A673 (cell line): Measurements from ENCODE around the gene MAML2. TPM values are rescaled to one million over a fixed set of nuclear protein-coding genes. Genes with fewer than 3 reads are reported as not detected.

Source experiments
- BruUV-seq: library from RNA; stranded (reverse); fragments of 400-500 nt; replicated peaks from 2 replicates; lab custom pipeline; 2021; lab: Mats Ljungman, UMichigan
- CTCF ChIA-PET: fragments of 300-600 bp; sonication (Branson Sonifier 250); formaldehyde crosslinking; loops from one replicate; lab custom pipeline; 2022; ENCODE audit warnings: antibody characterized with exemption; lab: Charles Lee
- POLR2A ChIA-PET: fragments of 300-600 bp; sonication (Branson Sonifier 250); formaldehyde crosslinking; loops from one replicate; lab custom pipeline; 2022; ENCODE audit warnings: antibody characterized with exemption; ENCODE audit not compliant: low non-redundant PET; lab: Charles Lee
- DNase-seq: peaks from one replicate; pipeline ENCODE4 v3.0.0-alpha.2; 2015; ENCODE audit warnings: low spot score
- H3K27ac ChIP-seq: fragments of 200-600 bp; sonication (generic); 2 replicates; pipeline ENCODE4 v1.5.1; 2016; ENCODE audit warnings: mixed run types, low read depth, mild to moderate bottlenecking, mixed read lengths, antibody characterized with exemption, low read length; ENCODE audit not compliant: poor library complexity, severe bottlenecking
- H3K27me3 ChIP-seq: fragments of 200-600 bp; sonication (generic); replicated peaks from 2 replicates; pipeline ENCODE4 v1.6.1; 2017; ENCODE audit warnings: mixed run types, low read depth, mild to moderate bottlenecking, mixed read lengths, antibody characterized with exemption, low read length; ENCODE audit not compliant: insufficient read depth, poor library complexity
- H3K36me3 ChIP-seq: fragments of 200-600 bp; sonication (generic); 2 replicates; pipeline ENCODE4 v1.6.1; 2016; ENCODE audit warnings: mixed run types, mild to moderate bottlenecking, mixed read lengths, antibody characterized with exemption, low read length; ENCODE audit not compliant: insufficient read depth, poor library complexity, severe bottlenecking
- H3K4me1 ChIP-seq: fragments of 200-600 bp; sonication (generic); 2 replicates; pipeline ENCODE4 v1.6.1; 2017; ENCODE audit warnings: mixed run types, mild to moderate bottlenecking, mixed read lengths, antibody characterized with exemption, low read length; ENCODE audit not compliant: insufficient read depth, poor library complexity, severe bottlenecking
- H3K4me3 ChIP-seq: fragments of 200-600 bp; sonication (generic); 2 replicates; pipeline ENCODE4 v1.5.1; 2016; ENCODE audit warnings: low read depth, mixed run types, mild to moderate bottlenecking, mixed read lengths, low read length; ENCODE audit not compliant: poor library complexity, severe bottlenecking
- H3K9me3 ChIP-seq: fragments of 200-600 bp; sonication (generic); 2 replicates; pipeline ENCODE4 v1.6.1; 2016; ENCODE audit warnings: mixed run types, low read depth, mild to moderate bottlenecking, mixed read lengths, antibody characterized with exemption, low read length; ENCODE audit not compliant: poor library complexity, severe bottlenecking
- CTCF ChIP-seq: fragments of 300-800, 200-600 bp; sonication (generic); conservative IDR thresholded peaks from 2 replicates; pipeline ENCODE4 v1.5.1; 2017; ENCODE audit warnings: low read depth, mild to moderate bottlenecking, antibody characterized with exemption, low read length, moderate library complexity, mixed read lengths
- EZH2 ChIP-seq: fragments of 200-600 bp; sonication (generic); IDR thresholded peaks from 2 replicates; pipeline ENCODE4 v1.6.1; 2017; ENCODE audit warnings: borderline replicate concordance, low read depth, mild to moderate bottlenecking, mixed read lengths, antibody characterized with exemption, low read length; ENCODE audit not compliant: poor library complexity, severe bottlenecking
- intact Hi-C: fragments of 100-400 bp; cut with micrococcal nuclease; formaldehyde crosslinking; loops from one replicate; pipeline ENCODE4 v1.10.0; 2022; ENCODE audit not compliant: unreplicated experiment
- total RNA-seq: library from RNA; stranded (reverse); gene quantifications from 2 replicates; pipeline ENCODE4 v1.2.3, GENCODE V29; 2021

The MAML2 gene
- total RNA-seq, 1 experiment from 2014 or later = 6.4 TPM

GRCh38 chr11:96107143-96107824 lies 235.7 kb downstream of the MAML2 start:
- Histone ChIP-seq H3K36me3 (no peaks in the 10 kb centered on the region), H3K9me3 (no peaks in the 10 kb centered on the region), H3K27me3 (no peaks in the 10 kb centered on the region), H3K4me3 (no peak overlapping the region), H3K4me1 (peaks cover 5% of the 10 kb centered on the region), H3K27ac (no peak overlapping the region)
- no TSS peak for BruUV-seq
- TF ChIP-seq CTCF = no peak
- no peak for TF ChIP-seq EZH2
- no peak for DNase-seq
- CTCF ChIA-PET = interaction anchor here (0.6 kb wide), 1 partner anchor 28 kb away, joined by 5 read pairs; no protein-coding TSS in a partner anchor
- POLR2A ChIA-PET = no interaction called here
- intact Hi-C loops = no loop called here

- DNase-seq = no peak
- H3K27ac ChIP-seq = no peak overlapping the region
Observed at GRCh38 chr11:96106645-96107044, 236.3 kb downstream of the MAML2 start.

GRCh38 chr11:96105944-96106343 lies 237.1 kb downstream of the MAML2 start:
- Histone ChIP-seq H3K9me3 (no peaks in the 10 kb centered on the region), H3K27me3 (no peaks in the 10 kb centered on the region), H3K36me3 (no peaks in the 10 kb centered on the region), H3K4me3 (no peak overlapping the region), H3K27ac (no peak overlapping the region), H3K4me1 (no peaks in the 10 kb centered on the region)
- TF ChIP-seq CTCF = no peak
- TF ChIP-seq EZH2 = no peak
- intact Hi-C loops = no loop called here
- ChIA-PET CTCF (no interaction called here), POLR2A (no interaction called here)
- no TSS peak for BruUV-seq
- no peak for DNase-seq

More at GRCh38 chr11:96106645-96107044, 236.3 kb downstream of the MAML2 start:
- no TSS peak for BruUV-seq
- no peaks in the 10 kb centered on the region for H3K36me3 ChIP-seq
- ChIA-PET POLR2A (no interaction called here), CTCF (interaction anchor here (0.6 kb wide), 1 partner anchor 27 kb away, joined by 5 read pairs; no protein-coding TSS in a partner anchor)
- intact Hi-C loops = no loop called here
- no peak overlapping the region for H3K4me3 ChIP-seq
- TF ChIP-seq CTCF (no peak), EZH2 (no peak)
- H3K4me1 ChIP-seq = no peaks in the 10 kb centered on the region
- H3K27me3 ChIP-seq = no peaks in the 10 kb centered on the region
- no peaks in the 10 kb centered on the region for H3K9me3 ChIP-seq
